GM21360 (cell line): ENCODE measurements around the gene PCCB.
"Not testable (repeated sequence)": the region's sequence is repeated elsewhere in the genome, so short reads cannot be mapped to it uniquely, and the experiment has no call there.

Experiments used
- ATAC-seq: cut with Tn5 transposase; IDR thresholded peaks from one replicate; pipeline ENCODE4 v1.9.1; 2021; ENCODE audit warnings: mild to moderate bottlenecking, moderate library complexity; ENCODE audit not compliant: unreplicated experiment

The PCCB gene

DNA sequence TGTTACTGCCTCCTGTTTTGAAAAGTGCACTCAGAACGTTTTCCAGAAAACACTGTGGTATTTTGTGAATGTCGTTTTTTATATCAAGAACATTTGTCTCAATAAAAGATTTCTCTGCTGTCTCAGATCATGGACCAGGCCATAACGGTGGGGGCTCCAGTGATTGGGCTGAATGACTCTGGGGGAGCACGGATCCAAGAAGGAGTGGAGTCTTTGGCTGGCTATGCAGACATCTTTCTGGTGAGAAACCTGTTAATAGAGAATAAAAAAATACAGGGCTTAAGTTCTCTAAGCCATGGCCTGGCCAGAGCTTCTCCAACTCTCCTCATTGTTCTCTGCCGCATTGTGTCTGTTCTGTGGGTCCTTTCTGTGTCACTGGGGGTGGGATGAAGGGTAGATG lies 11.7 kb downstream of the PCCB start:
- no peak for ATAC-seq

DNA sequence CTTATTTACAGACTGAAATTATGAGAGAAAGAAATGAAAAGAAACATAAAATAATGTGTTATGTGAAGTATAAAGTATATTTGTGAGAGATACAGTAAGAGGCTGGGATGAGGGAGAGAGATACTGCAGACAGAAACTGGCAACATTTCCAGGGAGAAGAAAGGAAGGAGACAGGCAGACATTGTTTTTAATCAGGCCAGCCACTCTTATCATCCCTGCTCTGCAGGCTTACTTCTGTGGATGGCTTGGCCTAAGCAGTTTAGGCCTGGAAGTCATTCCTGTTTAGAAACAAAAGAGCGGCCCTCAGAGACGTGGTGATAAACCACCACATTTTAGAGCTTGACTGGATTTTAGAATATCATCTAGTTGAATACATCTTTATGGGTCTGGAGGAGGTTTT lies 12.4 kb downstream of the PCCB start:
- ATAC-seq, result no peak

DNA sequence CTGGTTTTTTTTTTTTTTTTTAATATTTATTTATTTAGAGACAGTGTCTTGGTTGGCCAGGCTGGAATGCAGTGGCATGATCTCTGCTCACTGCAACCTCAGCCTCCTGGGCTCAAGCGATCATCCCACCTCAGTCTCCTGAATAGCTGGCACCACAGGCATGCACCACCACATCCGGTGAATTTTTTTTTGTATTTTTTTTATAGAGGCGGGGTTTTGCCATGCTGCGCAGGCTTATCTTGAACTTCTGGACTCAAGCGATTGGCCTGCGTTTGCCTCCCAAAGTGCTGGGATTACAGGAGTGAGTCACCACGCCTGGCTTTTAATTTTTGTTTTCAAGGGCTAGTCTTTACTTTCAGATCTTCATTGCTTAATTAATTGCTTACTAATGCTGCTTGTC lies 13.1 kb downstream of the PCCB start:
- no peak for ATAC-seq

DNA sequence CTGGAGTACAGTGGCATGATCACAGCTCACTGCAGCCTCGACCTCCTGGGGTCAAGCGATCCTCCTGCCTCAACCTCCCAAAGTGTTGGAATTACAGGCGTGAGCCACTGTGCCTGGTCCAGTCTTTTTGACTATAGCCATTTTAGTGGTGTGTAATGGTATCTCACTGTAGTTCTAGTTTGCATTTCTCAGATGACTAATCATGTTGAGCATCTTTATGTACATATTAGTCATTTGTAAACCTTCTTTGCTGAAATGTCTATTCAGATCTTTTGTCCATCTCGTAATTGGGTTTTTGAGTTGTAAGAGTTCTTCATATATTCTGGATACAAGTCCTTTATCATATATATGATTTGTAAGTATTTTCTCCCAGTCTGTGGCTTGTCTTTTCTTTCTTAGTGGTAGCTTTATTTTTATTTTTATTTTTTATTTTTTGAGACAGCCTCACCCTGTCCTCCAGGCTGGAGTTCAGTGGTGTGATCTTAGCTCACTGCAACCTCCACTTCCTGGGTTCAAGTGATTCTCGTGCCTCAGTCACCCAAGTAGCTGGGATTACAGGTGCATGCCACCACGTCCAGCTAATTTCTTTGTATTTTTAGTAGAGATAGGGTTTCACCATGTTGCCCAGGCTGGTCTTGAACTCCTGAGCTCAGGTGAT lies 16.5 kb downstream of the PCCB start:
- ATAC-seq, result not testable (repeated sequence)

DNA sequence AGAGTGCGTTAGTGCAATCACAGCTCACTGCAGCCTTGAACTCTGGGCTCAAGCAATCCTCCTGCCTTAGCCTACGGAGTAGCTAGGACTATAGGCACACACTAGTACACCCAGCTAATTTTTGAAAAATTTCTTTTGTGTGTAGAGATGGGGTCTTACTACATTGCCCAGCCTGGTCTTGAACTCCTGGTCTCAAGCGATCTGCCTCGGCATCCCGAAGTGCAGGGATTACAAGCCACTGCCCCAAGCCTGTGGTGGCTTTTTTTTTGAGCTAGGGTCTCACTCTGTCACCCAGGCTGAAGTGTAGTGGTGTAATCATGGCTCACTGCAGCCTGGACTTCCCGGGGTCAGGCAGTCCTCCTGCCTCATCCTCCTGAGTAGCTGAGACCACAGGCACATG lies 17.1 kb downstream of the PCCB start:
- no peak for ATAC-seq

DNA sequence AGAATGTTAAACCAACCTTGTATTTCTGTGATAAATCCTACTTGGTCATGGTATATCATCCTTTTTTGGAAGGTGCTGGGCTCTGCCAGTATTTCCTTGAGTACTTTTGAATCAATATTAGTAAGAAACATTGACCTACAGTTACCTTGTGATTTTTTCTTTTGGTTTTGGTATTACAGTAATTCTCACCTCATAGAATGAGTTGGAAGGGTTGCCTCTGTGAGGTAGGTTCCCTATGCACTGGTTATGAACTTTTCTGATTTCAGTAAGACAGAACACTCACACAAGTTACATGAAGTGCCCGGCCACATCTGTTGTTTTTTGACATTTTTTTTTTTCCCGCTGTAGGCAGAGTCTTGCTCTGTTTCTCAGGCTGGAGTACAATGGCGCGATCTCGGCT lies 20.0 kb downstream of the PCCB start:
- ATAC-seq, result no peak

DNA sequence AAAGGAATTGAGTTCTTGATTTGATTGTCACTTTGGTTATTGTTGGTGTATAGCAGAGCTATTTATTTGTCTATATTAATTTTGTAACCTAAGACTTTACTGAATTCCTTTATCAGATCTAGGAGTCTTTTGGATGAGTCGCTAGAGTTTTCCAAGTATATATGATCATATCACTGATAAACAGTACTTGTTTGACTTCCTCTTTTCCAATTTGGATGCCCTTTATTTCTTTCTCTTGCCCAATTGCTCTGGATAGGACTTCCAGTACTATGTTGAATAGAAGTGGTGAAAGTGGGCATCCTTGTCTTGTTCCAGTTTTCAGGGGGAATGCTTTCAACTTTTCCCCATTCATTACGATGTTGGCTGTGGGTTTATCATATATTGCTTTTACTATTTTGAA lies 21.5 kb downstream of the PCCB start:
- ATAC-seq, result not testable (repeated sequence)

DNA sequence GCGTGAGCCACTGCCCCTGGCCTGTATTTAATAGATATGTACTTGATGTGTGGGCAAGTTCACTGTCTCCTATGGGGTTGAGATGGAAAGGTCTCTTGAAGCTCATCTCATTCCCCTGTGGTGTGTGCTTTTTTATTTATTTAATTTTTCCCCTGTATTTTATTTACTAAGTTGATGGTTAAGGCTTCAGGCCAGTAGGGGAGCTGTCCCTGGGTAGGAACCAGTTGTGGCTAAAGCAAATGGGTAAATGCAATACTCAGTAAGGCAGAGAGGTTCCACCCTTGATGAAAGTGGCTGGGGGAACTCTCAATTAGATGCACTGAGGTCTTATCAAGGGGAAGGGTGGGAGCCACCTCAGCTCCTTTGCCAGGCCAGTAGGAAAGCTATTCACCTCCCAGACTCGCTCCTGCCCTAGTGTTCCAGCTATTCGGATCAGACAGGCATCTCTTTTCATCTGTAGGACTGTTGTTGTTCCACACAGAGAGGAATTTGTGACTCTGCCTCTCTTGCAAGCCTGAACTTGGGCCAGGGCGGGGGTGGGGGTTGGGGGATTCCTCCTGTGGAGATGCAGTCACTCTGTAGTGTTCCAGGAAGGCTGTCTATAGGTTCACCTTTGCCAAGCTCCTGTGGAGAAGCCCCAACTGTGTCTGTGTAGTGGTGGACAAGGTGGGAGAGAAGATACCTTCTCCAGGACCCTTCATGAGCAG lies 26.1 kb downstream of the PCCB start:
- no peak for ATAC-seq

DNA sequence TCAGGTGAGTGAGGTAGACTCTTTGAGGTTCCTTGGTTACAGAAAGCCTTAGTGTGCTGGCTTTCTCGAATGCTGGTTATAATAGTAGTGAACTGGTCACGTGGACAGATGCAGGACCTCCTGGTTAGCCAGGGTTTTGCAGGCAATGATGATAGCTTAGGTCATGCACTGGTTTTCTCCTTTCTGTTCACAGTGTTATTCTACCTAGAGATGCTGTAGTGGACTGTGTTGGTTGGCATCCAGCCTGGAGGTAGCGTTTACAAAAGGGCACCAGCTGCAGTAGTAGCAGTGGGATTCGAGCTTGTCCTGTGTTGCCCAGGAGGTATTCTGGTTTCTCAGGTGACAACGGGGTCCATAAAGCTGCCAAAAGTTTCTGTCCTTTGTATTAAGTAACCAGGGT lies 27.0 kb downstream of the PCCB start:
- ATAC-seq, result no peak

DNA sequence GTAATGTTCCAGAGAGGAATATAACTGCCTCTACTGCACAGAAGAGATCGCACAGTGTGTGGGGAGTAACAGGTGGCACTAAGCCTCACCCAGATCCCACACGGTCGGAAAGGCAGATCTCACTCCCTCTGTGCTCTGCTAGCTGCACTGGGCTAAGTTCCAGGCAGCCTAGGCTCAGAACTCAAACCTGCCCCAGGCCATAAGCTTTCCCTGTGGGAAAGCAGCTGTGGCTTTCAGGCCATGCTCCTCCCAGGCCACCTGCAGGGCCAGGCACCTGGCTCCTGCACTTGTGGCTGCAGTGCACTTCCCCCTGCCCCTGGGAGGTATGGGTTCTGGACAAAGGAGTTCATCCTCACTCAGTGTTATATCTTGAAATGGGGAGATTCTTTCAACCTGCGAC lies 27.5 kb downstream of the PCCB start:
- no peak for ATAC-seq

DNA sequence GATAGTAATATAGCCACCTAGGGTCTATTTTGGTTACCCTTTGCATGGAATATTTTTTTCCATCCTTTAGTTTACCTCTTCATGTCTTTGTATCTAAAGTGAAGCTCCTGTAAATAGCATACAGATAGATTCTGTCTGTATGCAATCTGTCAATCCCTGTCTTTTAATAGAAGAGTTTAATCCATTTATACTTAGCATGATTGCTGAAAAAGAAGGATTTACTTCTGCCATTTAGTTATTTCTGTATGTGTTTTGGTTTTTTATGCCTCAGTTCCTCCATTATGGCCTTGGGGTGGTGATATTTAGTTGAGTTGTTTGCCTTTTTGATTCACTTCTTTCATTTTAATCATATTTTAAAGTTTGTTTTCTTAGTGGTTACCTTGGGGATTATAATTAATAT lies 29.0 kb downstream of the PCCB start:
- no peak for ATAC-seq

DNA sequence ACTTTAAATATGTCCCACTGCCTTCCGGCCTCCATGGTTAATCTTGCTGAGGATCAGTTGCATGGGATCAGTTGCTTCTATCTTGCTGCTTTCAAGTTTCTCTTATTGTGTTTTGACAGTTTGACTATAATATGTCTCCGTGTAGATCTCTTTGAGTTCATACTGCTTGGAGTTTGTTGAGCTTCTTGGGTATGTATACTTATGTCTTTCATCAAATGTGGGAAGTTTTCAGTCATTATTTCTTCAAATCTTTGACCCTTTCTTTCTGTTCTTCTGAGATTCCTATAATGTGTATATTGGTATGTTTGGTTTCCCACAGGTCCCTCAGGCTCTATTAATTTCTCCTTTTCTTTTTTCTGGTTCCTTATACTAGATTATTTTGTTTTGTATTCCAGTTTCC lies 30.8 kb downstream of the PCCB start:
- ATAC-seq, result no peak

DNA sequence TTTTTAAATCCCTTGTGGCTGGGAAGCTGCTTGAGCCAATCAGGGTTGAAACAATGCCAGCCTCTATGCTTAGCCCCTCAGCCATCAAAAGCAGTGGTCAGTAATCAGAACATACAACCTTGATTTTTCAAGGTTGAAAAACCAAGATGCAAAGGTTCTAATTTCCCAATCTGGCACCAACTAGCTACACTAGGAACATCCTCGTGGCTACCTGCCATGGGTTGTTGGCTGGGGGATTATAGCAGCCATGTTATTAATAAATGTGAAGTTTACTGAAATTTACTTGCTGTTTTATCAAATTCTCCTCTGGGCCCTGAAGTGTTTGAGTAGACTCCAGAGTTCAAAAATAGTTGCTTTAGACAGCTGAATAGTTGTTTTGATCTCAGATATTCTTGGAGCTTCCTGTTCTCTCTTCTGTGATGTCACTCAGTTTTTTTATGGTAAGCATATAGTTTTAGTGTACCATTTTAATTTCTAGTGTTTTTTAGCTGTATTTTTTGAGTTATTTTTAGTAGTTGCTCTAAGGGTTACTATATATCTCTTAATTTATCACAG lies 31.9 kb downstream of the PCCB start:
- no peak for ATAC-seq

DNA sequence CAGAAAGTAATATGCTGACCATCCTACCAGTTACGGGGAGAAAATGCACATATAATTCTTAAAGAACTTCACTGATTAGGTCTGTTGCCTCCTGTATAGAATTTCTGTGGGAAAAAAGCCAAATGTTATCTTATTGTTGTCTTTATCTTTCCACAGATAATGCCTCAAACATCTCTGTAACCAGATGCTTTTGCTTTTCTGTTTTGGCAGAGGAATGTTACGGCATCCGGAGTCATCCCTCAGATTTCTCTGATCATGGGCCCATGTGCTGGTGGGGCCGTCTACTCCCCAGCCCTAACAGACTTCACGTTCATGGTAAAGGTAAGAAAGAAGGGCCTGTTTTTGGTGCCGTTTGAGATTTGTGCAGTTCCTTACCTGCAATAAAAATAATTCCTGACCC lies 33.5 kb downstream of the PCCB start:
- no peak for ATAC-seq

DNA sequence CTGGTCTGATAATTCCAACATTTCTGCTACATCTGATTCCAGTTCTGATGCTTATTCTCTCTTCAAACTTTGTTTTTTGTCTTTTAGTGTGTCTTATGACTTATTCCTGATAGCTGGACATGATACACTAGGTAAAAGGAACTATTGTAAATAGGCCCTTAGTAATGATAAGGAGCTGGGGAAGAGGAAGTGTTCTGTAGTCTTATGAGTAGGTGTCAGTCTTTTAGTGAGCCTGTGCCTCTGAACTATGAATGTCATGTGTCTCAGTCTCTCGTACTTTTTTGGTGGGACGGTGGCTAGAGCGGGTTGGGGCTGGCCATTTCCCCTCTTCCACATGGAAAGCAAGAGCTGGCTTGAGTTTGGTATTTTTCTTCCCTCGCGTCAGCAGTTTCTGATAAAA lies 41.2 kb downstream of the PCCB start:
- ATAC-seq, result no peak

DNA sequence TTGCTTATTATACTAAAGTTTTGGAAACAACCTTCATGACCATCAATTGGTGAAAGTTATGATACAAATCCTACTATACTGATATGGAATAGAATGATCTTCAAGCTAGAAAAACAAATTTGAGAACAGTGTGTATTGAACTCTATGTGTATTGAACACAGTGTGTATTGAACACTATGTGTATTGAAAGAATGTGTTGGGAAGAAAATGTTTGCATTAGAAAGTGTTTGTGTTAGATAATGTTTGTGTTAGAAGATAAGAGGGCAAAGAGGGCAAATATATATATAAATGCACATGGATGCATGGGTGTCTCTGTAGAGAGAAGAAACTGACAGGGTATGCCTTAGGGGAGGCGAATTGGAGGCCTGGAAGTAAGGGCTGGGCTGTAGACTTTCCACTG lies 42.4 kb downstream of the PCCB start:
- no peak for ATAC-seq

DNA sequence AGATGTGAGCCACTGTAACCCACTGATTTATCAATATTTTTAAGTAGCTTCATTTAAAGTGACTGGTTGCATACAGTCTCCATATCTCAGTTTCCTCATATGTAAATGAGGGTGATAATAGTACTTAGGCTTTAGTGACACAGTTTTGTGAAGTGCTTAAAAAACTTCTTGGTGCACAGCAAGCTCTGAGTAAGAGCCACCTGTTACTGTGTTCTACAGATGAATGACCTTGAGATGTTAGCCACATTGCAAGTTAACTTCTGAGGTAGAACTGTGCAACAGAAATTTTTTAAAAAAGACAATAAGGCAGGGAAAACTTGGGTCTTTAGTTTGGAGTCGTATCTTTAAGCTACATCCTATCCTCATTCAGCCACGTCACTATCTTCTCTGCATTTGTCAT lies 43.1 kb downstream of the PCCB start:
- ATAC-seq, result no peak

DNA sequence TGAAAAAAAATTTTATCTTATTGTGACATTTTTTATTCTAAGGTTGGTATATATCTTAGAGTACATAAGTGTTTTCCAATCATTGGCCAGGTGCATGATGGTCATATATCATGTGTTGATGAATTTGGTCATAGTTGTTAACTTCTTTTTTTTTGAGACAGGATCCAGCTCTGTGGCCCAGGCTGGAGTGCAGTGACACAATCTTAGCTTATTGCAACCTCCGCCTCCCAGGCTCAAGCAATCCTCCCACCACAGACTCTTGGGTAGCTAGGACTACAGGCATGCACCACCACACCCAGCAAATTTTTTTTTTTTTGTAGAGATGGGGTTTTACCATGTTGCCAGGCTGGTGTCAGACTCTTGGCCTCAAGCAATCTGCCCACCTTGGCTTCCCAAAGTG lies 44.0 kb downstream of the PCCB start:
- no peak for ATAC-seq

DNA sequence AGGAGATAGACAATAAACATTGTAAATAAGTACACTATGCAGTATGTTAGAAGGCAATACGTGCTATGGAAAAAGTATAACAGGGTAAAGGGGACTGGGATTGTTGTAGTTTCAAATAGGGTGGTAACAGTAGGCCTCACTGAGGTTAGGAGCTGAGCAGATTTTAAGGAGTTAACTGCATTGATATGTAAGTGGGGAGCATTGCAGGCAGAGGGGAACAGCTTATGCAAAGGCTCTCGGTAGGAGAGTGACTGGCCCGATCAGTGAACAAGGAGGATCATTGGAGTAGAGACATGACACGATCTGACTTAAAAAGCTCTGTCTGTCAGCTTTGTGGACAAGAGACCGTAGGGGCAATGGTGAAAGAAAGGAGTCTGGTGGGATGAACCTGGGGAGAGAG lies 46.8 kb downstream of the PCCB start:
- no peak for ATAC-seq

DNA sequence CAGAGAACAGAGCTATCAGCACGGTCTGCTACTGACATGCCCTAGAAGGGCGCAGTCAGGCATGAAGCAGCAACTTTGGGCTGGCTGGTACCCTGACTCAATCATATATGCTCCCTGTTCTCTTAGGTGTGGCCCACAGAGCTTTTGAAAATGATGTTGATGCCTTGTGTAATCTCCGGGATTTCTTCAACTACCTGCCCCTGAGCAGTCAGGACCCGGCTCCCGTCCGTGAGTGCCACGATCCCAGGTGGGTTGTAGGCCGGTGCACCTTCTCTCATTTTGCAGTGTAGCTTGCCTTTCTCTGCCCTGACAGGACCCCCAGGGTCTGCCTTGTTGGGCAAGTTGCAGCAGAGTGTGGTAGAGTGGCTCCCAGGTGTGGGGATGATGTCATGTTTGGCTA lies 47.7 kb downstream of the PCCB start:
- no peak for ATAC-seq

DNA sequence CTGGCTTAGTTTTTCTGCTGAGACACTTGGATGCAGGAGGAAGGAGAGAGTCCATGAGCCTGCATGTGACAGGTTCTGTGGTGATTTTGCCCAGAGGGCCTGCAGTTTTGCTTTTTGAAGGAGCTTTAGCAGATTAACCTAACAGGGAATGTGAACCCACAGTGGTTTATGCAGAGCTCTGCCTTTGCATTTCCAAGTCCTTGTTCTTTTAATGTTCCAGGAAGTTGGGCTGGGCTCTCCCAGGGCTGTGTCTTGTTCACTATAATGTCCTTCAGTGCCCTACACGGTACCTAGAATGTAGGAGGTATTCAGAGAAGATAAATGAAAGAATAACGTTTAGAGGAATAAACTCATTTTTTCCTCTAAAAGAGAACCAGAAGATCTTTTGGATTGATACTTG lies 50.3 kb downstream of the PCCB start:
- no peak for ATAC-seq

DNA sequence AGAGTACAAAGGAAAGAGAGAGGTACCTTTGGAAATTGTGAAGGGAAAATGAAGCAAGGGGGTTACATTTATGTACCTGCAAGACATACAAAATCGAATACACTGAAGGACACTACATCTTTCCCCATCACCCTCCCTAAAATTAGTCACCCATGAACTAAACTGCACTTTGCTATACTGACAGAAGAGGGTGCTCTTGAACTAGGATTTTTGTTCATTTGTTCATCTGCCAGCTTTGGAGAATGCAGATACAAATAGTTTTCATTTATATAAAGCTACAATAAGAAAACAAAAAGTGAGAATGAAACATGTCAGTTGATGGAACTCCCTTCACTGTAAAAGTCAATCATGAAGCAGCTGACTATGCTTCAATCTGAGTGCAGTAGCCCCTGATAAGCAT lies 55.7 kb downstream of the PCCB start:
- no peak for ATAC-seq

DNA sequence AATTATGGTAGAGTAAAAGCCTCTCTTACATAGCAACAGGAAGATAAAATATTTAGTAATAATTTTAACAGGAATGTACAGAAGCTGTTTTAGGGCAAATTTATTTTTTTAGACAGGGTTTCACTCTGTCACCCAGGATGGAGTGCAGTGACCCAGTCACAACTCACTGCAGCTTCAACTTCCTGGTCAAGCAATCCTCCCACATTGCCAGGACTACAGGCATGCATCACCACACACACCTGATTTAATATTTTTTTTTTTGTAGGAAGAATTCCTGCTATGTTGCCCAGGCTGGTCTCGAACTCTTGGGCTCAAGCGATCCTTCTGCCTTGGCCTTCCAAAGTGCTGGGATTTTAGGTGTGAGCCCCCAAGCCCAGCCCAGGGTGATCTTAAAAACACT lies 61.1 kb downstream of the PCCB start:
- ATAC-seq, result no peak
